Pons (tissue), 1 donor: ENCODE measurements around the gene PTGDR2.
A peak's percentile ranks its signal among the peaks of the same experiment; 100 is the strongest.

Source experiments
- DNase-seq: peaks from one replicate; pipeline ENCODE4 v3.0.0-alpha.2; 2016; ENCODE audit warnings: low spot score

The PTGDR2 gene

GRCh38 chr11:60855726-60856633 is at the start of gene PTGDR2:
PTGDR2 (minus strand) TSS chr11:60855950; CDS start chr11:60853722, 2,228 bp downstream.
- no peak for DNase-seq

GRCh38 chr11:60905047-60905446 is 49.3 kb upstream of the PTGDR2 start:
- DNase-seq, result no peak

GRCh38 chr11:60902625-60903024 is 46.9 kb upstream of the PTGDR2 start:
- DNase-seq, result no peak

GRCh38 chr11:60900673-60901404 is 45.1 kb upstream of the PTGDR2 start:
- DNase-seq, result peak; percentile 36

- no peak for DNase-seq
Measured at GRCh38 chr11:60899977-60900376, 44.2 kb upstream of the PTGDR2 start.

- peak; percentile 68 for DNase-seq
Measured at GRCh38 chr11:60899046-60899936, 43.5 kb upstream of the PTGDR2 start.

- no peak for DNase-seq
Measured at GRCh38 chr11:60897496-60897895, 41.7 kb upstream of the PTGDR2 start.

GRCh38 chr11:60895687-60896086 is 39.9 kb upstream of the PTGDR2 start:
- no peak for DNase-seq

GRCh38 chr11:60891103-60891741 is 35.5 kb upstream of the PTGDR2 start:
- no peak for DNase-seq

GRCh38 chr11:60890696-60891095 is 34.9 kb upstream of the PTGDR2 start:
- no peak for DNase-seq

- DNase-seq, result no peak
Measured at GRCh38 chr11:60889869-60890311, 34.1 kb upstream of the PTGDR2 start.

- DNase-seq, result peak; percentile 58
Measured at GRCh38 chr11:60887556-60887955, 31.8 kb upstream of the PTGDR2 start.

- no peak for DNase-seq
Measured at GRCh38 chr11:60880643-60881282, 25.0 kb upstream of the PTGDR2 start.

GRCh38 chr11:60879971-60880588 is 24.3 kb upstream of the PTGDR2 start:
- no peak for DNase-seq

GRCh38 chr11:60879104-60879503 is 23.4 kb upstream of the PTGDR2 start:
- DNase-seq, result no peak

- DNase-seq, result no peak
Measured at GRCh38 chr11:60878245-60879101, 22.7 kb upstream of the PTGDR2 start.

- no peak for DNase-seq
Measured at GRCh38 chr11:60876168-60876485, 20.4 kb upstream of the PTGDR2 start.

GRCh38 chr11:60875366-60876167 is 19.8 kb upstream of the PTGDR2 start:
- no peak for DNase-seq
